Neural cell (in vitro differentiated cells): ENCODE results near the gene PATL2. TPM values are rescaled to one million over a fixed set of nuclear protein-coding genes. Genes with fewer than 3 reads are reported as not detected.

Source experiments
- H2AFZ ChIP-seq: fragments of 200-600, 300-800 bp; sonication (generic), shearing (Covaris generic); 2 replicates; pipeline ENCODE4 v1.6.0; 2014; ENCODE audit warnings: low read depth, mild to moderate bottlenecking, antibody characterized with exemption, low read length, moderate library complexity
- H3F3A ChIP-seq: fragments of 200-600 bp; shearing (Covaris generic); 2 replicates; pipeline ENCODE4 v1.6.1; 2016; ENCODE audit warnings: mild to moderate bottlenecking, moderate library complexity, mixed read lengths, antibody characterized with exemption, low read length; ENCODE audit not compliant: insufficient read depth, poor library complexity, severe bottlenecking
- H3K27ac ChIP-seq: fragments of 200-600, 300-800 bp; sonication (generic), shearing (Covaris generic); 2 replicates; pipeline ENCODE4 v1.5.1; 2014; ENCODE audit warnings: mild to moderate bottlenecking, low read length, moderate library complexity
- H3K27me3 ChIP-seq: fragments of 300-800, 200-600 bp; sonication (generic), shearing (Covaris generic); 2 replicates; pipeline ENCODE4 v1.6.0; 2014; ENCODE audit warnings: mild to moderate bottlenecking, low read depth, low read length, moderate library complexity; ENCODE audit not compliant: insufficient read depth
- H3K36me3 ChIP-seq: fragments of 300-800, 200-600 bp; sonication (generic), shearing (Covaris generic); 2 replicates; pipeline ENCODE4 v1.5.1; 2014; ENCODE audit warnings: mild to moderate bottlenecking, antibody characterized with exemption, low read length, moderate library complexity; ENCODE audit not compliant: insufficient read depth
- H3K4me2 ChIP-seq: fragments of 300-800, 200-600 bp; sonication (generic), shearing (Covaris generic); 2 replicates; pipeline ENCODE4 v1.6.0; 2014; ENCODE audit warnings: mild to moderate bottlenecking, low read length
- H3K4me3 ChIP-seq: fragments of 300-800, 200-600 bp; sonication (generic), shearing (Covaris generic); 2 replicates; pipeline ENCODE4 v1.5.1; 2014; ENCODE audit warnings: mild to moderate bottlenecking, low read length, moderate library complexity
- H3K79me2 ChIP-seq: fragments of 200-600 bp; shearing (Covaris generic); replicated peaks from 2 replicates; pipeline ENCODE4 v1.6.0; 2014; ENCODE audit warnings: mild to moderate bottlenecking, low read length, moderate library complexity; ENCODE audit not compliant: insufficient read depth
- H3K9ac ChIP-seq: fragments of 300-800, 200-600 bp; sonication (generic), shearing (Covaris generic); 2 replicates; pipeline ENCODE4 v1.6.1; 2016; ENCODE audit warnings: mild to moderate bottlenecking, low read length, mixed read lengths
- H3K9me2 ChIP-seq: fragments of 200-600 bp; shearing (Covaris generic); 2 replicates; pipeline ENCODE4 v1.6.1; 2016; ENCODE audit warnings: mild to moderate bottlenecking, low read length, mixed read lengths; ENCODE audit not compliant: insufficient read depth
- H3K9me3 ChIP-seq: fragments of 200-600, 300-800 bp; sonication (generic), shearing (Covaris generic); 2 replicates; pipeline ENCODE4 v1.6.1; 2016; ENCODE audit warnings: mild to moderate bottlenecking, mixed run types, low read length, moderate library complexity, mixed read lengths
- H4K20me1 ChIP-seq: fragments of 200-600 bp; shearing (Covaris generic); 2 replicates; pipeline ENCODE4 v1.6.1; 2016; ENCODE audit warnings: mild to moderate bottlenecking, mixed run types; ENCODE audit not compliant: insufficient read depth
- EP300 ChIP-seq: fragments of 450-650 bp; conservative IDR thresholded peaks from 2 replicates; pipeline ENCODE4 v1.6.1; 2014; ENCODE audit warnings: antibody characterized with exemption, mild to moderate bottlenecking, moderate library complexity; ENCODE audit not compliant: poor library complexity, severe bottlenecking
- EZH2 ChIP-seq: fragments of 200-600, 300-800 bp; shearing (Covaris generic), sonication (generic); IDR thresholded peaks from 2 replicates; pipeline ENCODE4 v1.6.1; 2014; ENCODE audit warnings: antibody characterized with exemption, low read length, borderline replicate concordance, mild to moderate bottlenecking; ENCODE audit not compliant: insufficient read depth, poor library complexity, severe bottlenecking
- MXI1 ChIP-seq: fragments of 450-650 bp; conservative IDR thresholded peaks from 2 replicates; pipeline ENCODE4 v1.6.1; 2014; ENCODE audit warnings: antibody characterized with exemption, mild to moderate bottlenecking; ENCODE audit not compliant: poor library complexity, severe bottlenecking
- POLR2AphosphoS5 ChIP-seq: IDR thresholded peaks from 2 replicates; pipeline ENCODE4 v1.6.1; 2012
- RAD21 ChIP-seq: fragments of 450-650 bp; conservative IDR thresholded peaks from 2 replicates; pipeline ENCODE4 v1.6.1; 2014; ENCODE audit warnings: antibody characterized with exemption, mild to moderate bottlenecking, moderate library complexity
- SMC3 ChIP-seq: fragments of 450-650 bp; conservative IDR thresholded peaks from 2 replicates; pipeline ENCODE4 v1.6.1; 2014; ENCODE audit warnings: antibody characterized with exemption, mild to moderate bottlenecking, moderate library complexity; ENCODE audit not compliant: poor library complexity
- TAF1 ChIP-seq: IDR thresholded peaks from 2 replicates; pipeline ENCODE4 v1.6.1; 2012; ENCODE audit warnings: low read depth
- polyA plus RNA-seq: library from polyadenylated mRNA; depleted of rRNA; stranded (reverse); fragments of >200 nt; gene quantifications from 2 replicates; pipeline ENCODE4 v1.2.3, GENCODE V29; 2014
- TF ChIP-seq, protein P1 (sequence below): IDR thresholded peaks from 2 replicates; pipeline ENCODE4 v1.6.1; 2012; ENCODE audit warnings: borderline replicate concordance
- TF ChIP-seq, protein P2 (sequence below): fragments of 450-650 bp; IDR thresholded peaks from 2 replicates; pipeline ENCODE4 v1.5.1; 2014; ENCODE audit warnings: antibody characterized with exemption, mild to moderate bottlenecking, moderate library complexity; ENCODE audit not compliant: poor library complexity, severe bottlenecking

PATL2 gene
- polyA plus RNA-seq, 1 donor from 2014 or later = not detected

DNA sequence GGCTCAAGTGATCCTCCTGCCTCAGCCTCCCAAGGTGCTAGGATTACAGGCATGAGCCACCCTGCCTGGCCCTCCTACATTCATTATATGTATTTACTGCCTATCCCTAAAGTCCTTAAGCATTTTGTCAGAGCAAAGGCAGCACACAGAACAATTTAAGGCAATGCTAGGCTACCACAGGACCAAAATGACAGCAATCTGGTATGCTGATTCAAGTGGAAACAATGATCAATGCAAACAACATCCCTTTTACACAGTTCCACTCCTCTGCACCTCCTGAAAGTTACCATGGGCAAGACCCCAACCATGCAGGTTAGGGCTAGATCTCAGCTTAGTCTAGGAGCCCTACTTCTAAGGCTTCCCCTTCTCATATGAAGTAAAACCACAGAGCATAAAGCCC lies 87.9 kb downstream of the PATL2 start:
- Histone ChIP-seq H3K27me3 (no peaks in the 10 kb centered on the region), H3K79me2 (no peaks in the 10 kb centered on the region), H4K20me1 (no peaks in the 10 kb centered on the region), H3K4me2 (no peak overlapping the region), H3K9me2 (no peaks in the 10 kb centered on the region), H3K9me3 (no peaks in the 10 kb centered on the region), H3K4me3 (no peak overlapping the region), H2AFZ (no peak overlapping the region), H3K9ac (no peak overlapping the region), H3F3A (no peaks in the 10 kb centered on the region), H3K36me3 (no peaks in the 10 kb centered on the region), H3K27ac (no peak overlapping the region)
- TF ChIP-seq TAF1 = no peak
- no peak for TF ChIP-seq RAD21
- no peak for TF ChIP-seq POLR2AphosphoS5
- TF ChIP-seq, protein P1, sequence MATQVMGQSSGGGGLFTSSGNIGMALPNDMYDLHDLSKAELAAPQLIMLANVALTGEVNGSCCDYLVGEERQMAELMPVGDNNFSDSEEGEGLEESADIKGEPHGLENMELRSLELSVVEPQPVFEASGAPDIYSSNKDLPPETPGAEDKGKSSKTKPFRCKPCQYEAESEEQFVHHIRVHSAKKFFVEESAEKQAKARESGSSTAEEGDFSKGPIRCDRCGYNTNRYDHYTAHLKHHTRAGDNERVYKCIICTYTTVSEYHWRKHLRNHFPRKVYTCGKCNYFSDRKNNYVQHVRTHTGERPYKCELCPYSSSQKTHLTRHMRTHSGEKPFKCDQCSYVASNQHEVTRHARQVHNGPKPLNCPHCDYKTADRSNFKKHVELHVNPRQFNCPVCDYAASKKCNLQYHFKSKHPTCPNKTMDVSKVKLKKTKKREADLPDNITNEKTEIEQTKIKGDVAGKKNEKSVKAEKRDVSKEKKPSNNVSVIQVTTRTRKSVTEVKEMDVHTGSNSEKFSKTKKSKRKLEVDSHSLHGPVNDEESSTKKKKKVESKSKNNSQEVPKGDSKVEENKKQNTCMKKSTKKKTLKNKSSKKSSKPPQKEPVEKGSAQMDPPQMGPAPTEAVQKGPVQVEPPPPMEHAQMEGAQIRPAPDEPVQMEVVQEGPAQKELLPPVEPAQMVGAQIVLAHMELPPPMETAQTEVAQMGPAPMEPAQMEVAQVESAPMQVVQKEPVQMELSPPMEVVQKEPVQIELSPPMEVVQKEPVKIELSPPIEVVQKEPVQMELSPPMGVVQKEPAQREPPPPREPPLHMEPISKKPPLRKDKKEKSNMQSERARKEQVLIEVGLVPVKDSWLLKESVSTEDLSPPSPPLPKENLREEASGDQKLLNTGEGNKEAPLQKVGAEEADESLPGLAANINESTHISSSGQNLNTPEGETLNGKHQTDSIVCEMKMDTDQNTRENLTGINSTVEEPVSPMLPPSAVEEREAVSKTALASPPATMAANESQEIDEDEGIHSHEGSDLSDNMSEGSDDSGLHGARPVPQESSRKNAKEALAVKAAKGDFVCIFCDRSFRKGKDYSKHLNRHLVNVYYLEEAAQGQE = no peak
- no peak for TF ChIP-seq EP300
- no peak for TF ChIP-seq MXI1
- TF ChIP-seq, protein P2, sequence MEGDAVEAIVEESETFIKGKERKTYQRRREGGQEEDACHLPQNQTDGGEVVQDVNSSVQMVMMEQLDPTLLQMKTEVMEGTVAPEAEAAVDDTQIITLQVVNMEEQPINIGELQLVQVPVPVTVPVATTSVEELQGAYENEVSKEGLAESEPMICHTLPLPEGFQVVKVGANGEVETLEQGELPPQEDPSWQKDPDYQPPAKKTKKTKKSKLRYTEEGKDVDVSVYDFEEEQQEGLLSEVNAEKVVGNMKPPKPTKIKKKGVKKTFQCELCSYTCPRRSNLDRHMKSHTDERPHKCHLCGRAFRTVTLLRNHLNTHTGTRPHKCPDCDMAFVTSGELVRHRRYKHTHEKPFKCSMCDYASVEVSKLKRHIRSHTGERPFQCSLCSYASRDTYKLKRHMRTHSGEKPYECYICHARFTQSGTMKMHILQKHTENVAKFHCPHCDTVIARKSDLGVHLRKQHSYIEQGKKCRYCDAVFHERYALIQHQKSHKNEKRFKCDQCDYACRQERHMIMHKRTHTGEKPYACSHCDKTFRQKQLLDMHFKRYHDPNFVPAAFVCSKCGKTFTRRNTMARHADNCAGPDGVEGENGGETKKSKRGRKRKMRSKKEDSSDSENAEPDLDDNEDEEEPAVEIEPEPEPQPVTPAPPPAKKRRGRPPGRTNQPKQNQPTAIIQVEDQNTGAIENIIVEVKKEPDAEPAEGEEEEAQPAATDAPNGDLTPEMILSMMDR = no peak
- no peak for TF ChIP-seq SMC3
- TF ChIP-seq EZH2 = no peak

DNA sequence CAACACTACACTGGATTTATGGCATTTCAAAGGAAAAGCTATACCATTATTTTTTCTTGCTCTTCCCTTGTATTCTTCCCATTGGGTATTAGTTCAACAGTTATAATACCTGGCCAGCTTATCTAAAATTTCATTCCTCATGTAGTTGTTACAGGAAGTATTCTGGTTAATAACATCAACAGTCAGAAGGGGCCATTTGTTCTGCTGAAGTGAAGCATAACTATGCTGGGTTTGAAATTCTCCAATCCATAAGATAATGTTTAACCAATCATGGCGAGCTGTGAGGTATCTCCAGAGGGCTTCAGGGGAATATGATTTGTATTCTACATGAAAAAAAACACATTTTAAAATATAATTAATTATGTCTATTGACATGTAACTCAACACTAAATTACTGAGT lies 91.0 kb downstream of the PATL2 start:
- no peaks in the 10 kb centered on the region for H4K20me1 ChIP-seq
- no peaks in the 10 kb centered on the region for H3K9me2 ChIP-seq
- no peak overlapping the region for H3K27ac ChIP-seq
- H3K27me3 ChIP-seq = no peaks in the 10 kb centered on the region
- H3K4me3 ChIP-seq = no peak overlapping the region
- TF ChIP-seq EP300 = no peak
- no peak for TF ChIP-seq EZH2
- no peak for TF ChIP-seq MXI1
- TF ChIP-seq, protein P2 = no peak
- TF ChIP-seq, protein P1 = no peak
- TF ChIP-seq RAD21 = no peak
- TF ChIP-seq POLR2AphosphoS5 = no peak
- no peak for TF ChIP-seq SMC3
- no peak for TF ChIP-seq TAF1
- H3K9ac ChIP-seq = no peak overlapping the region
- no peaks in the 10 kb centered on the region for H3K79me2 ChIP-seq
- no peaks in the 10 kb centered on the region for H3F3A ChIP-seq
- H3K4me2 ChIP-seq = no peak overlapping the region
- no peaks in the 10 kb centered on the region for H3K9me3 ChIP-seq
- H3K36me3 ChIP-seq = no peaks in the 10 kb centered on the region
- H2AFZ ChIP-seq = no peak overlapping the region
